Effector memory CD4-positive, alpha-beta T cell (primary cell): ENCODE measurements around the gene CIAO2B.
A peak's percentile ranks its signal among the peaks of the same experiment; 100 is the strongest.
"Not testable (repeated sequence)": the region's sequence is repeated elsewhere in the genome, so short reads cannot be mapped to it uniquely, and the experiment has no call there.

Source experiments
- DNase-seq, 3 donors: peaks; one replicate each; pipeline ENCODE4 v3.0.0-alpha.2; 2020
- H3K27ac ChIP-seq: 2 replicates; pipeline ENCODE4 v1.7.0; 2013; ENCODE audit warnings: mild to moderate bottlenecking, low read length, moderate library complexity; ENCODE audit not compliant: insufficient read depth, poor library complexity, severe bottlenecking
- H3K27me3 ChIP-seq: replicated peaks from 2 replicates; pipeline ENCODE4 v1.7.0; 2013; ENCODE audit warnings: mild to moderate bottlenecking, low read length; ENCODE audit not compliant: insufficient read depth, control insufficient read depth, poor library complexity, severe bottlenecking
- H3K36me3 ChIP-seq: 2 replicates; pipeline ENCODE4 v1.7.0; 2013; ENCODE audit warnings: mild to moderate bottlenecking, low read length, moderate library complexity; ENCODE audit not compliant: control insufficient read depth, insufficient read depth
- H3K4me1 ChIP-seq: 2 replicates; pipeline ENCODE4 v1.7.0; 2013; ENCODE audit warnings: low read length, mild to moderate bottlenecking; ENCODE audit not compliant: control insufficient read depth, insufficient read depth, poor library complexity, severe bottlenecking
- H3K4me3 ChIP-seq: 2 replicates; pipeline ENCODE4 v1.7.0; 2013; ENCODE audit warnings: low read length, low read depth, mild to moderate bottlenecking; ENCODE audit not compliant: insufficient read depth, poor library complexity, severe bottlenecking
- H3K9me3 ChIP-seq: 2 replicates; pipeline ENCODE4 v1.7.0; 2013; ENCODE audit warnings: mild to moderate bottlenecking, low read length, moderate library complexity; ENCODE audit not compliant: control insufficient read depth

CIAO2B gene

GRCh38 chr16:66939366-66939765, 5.2 kb upstream of the CIAO2B start:
- H3K27me3 ChIP-seq: no peaks in the 10 kb centered on the region
- no peak overlapping the region for H3K27ac ChIP-seq
- no peaks in the 10 kb centered on the region for H3K9me3 ChIP-seq
- peaks cover 12% of the 10 kb centered on the region for H3K4me1 ChIP-seq
- DNase-seq: no peak
- H3K36me3 ChIP-seq: peaks cover 49% of the 10 kb centered on the region
- no peak overlapping the region for H3K4me3 ChIP-seq

GRCh38 chr16:66937725-66938337, 3.6 kb upstream of the CIAO2B start:
- Histone ChIP-seq H3K4me1 (peaks cover 21% of the 10 kb centered on the region), H3K27me3 (no peaks in the 10 kb centered on the region), H3K9me3 (no peaks in the 10 kb centered on the region), H3K36me3 (peaks cover 40% of the 10 kb centered on the region), H3K4me3 (no peak overlapping the region), H3K27ac (no peak overlapping the region)
- DNase-seq: no peak

- Histone ChIP-seq H3K4me1 (peaks cover 21% of the 10 kb centered on the region), H3K4me3 (no peak overlapping the region)
- no peak for DNase-seq
Measured at GRCh38 chr16:66936889-66937554, 2.8 kb upstream of the CIAO2B start.

GRCh38 chr16:66936462-66936861, 2.3 kb upstream of the CIAO2B start:
- H3K27ac ChIP-seq: no peak overlapping the region
- no peaks in the 10 kb centered on the region for H3K27me3 ChIP-seq
- peaks cover 21% of the 10 kb centered on the region for H3K4me1 ChIP-seq
- H3K36me3 ChIP-seq: peaks cover 34% of the 10 kb centered on the region
- H3K9me3 ChIP-seq: no peaks in the 10 kb centered on the region
- no peak for DNase-seq
- no peak overlapping the region for H3K4me3 ChIP-seq

More at GRCh38 chr16:66936889-66937554, 2.8 kb upstream of the CIAO2B start:
- H3K9me3 ChIP-seq: no peaks in the 10 kb centered on the region
- H3K36me3 ChIP-seq: peaks cover 39% of the 10 kb centered on the region
- H3K27me3 ChIP-seq: no peaks in the 10 kb centered on the region
- H3K27ac ChIP-seq: no peak overlapping the region

- Histone ChIP-seq H3K9me3 (no peaks in the 10 kb centered on the region), H3K4me1 (peaks cover 21% of the 10 kb centered on the region), H3K27ac (peak within 1 kb of the TSS; percentile 92), H3K4me3 (peak within 1 kb of the TSS; percentile 97), H3K27me3 (no peaks in the 10 kb centered on the region), H3K36me3 (peaks cover 24% of the 10 kb centered on the region)
- DNase-seq: no peak
Measured at GRCh38 chr16:66935314-66936011, 1.3 kb upstream of the CIAO2B start, which contains the start of gene CES2. CES2 (plus strand) TSS chr16:66935516; CDS start chr16:66935636, 120 bp downstream.

- H3K4me3 ChIP-seq: peak overlapping the region; percentile 97
- not testable (repeated sequence) for H3K9me3 ChIP-seq, H3K27me3 ChIP-seq, DNase-seq
- H3K36me3 ChIP-seq: peaks cover 18% of the 10 kb centered on the region
- H3K4me1 ChIP-seq: peaks cover 21% of the 10 kb centered on the region
- H3K27ac ChIP-seq: peak overlapping the region; percentile 92
Measured at GRCh38 chr16:66934839-66935313, 674 bp upstream of the CIAO2B start.

- Histone ChIP-seq H3K4me1 (peaks cover 21% of the 10 kb centered on the region), H3K27ac (peak overlapping the region; percentile 92), H3K4me3 (peak overlapping the region; percentile 97), H3K9me3 (no peaks in the 10 kb centered on the region), H3K36me3 (peaks cover 7% of the 10 kb centered on the region), H3K27me3 (no peaks in the 10 kb centered on the region)
- no peak for DNase-seq
Measured at GRCh38 chr16:66933776-66934137, 445 bp downstream of the CIAO2B start.

GRCh38 chr16:66932076-66932475, 2.1 kb downstream of the CIAO2B start:
- no peaks in the 10 kb centered on the region for H3K9me3 ChIP-seq
- H3K4me3 ChIP-seq: no peak overlapping the region
- no peak overlapping the region for H3K27ac ChIP-seq
- H3K27me3 ChIP-seq: no peaks in the 10 kb centered on the region
- DNase-seq: no peak
- peaks cover 21% of the 10 kb centered on the region for H3K4me1 ChIP-seq
- peaks cover 7% of the 10 kb centered on the region for H3K36me3 ChIP-seq

GRCh38 chr16:66931665-66932064, 2.5 kb downstream of the CIAO2B start:
- Histone ChIP-seq H3K9me3 (no peaks in the 10 kb centered on the region), H3K36me3 (peaks cover 7% of the 10 kb centered on the region), H3K4me3 (no peak overlapping the region), H3K27ac (no peak overlapping the region), H3K4me1 (peaks cover 21% of the 10 kb centered on the region), H3K27me3 (no peaks in the 10 kb centered on the region)
- DNase-seq: no peak

GRCh38 chr16:66930189-66930588, 4.0 kb downstream of the CIAO2B start:
- Histone ChIP-seq H3K4me1 (peaks cover 15% of the 10 kb centered on the region), H3K9me3 (no peaks in the 10 kb centered on the region), H3K4me3 (no peak overlapping the region), H3K36me3 (peaks cover 7% of the 10 kb centered on the region), H3K27me3 (peaks cover 6% of the 10 kb centered on the region), H3K27ac (no peak overlapping the region)
- DNase-seq: no peak
